AG04449 (cell line): ENCODE results near the gene SLC6A11.

ENCODE experiments used
- CTCF ChIA-PET: fragments of 350-600 bp; formaldehyde crosslinking; extraction: SDS; loops from one replicate; lab custom pipeline; 2021; ENCODE audit warnings: antibody characterized with exemption; lab: Yijun Ruan, JAX
- POLR2A ChIA-PET: fragments of 400-600, 350-600 bp; formaldehyde crosslinking; extraction: SDS; loops from one replicate; lab custom pipeline; 2020; ENCODE audit warnings: antibody characterized with exemption, inconsistent platforms; lab: Yijun Ruan, JAX
- DNase-seq: peaks from one replicate; pipeline ENCODE4 v3.0.0-alpha.2; 2010; ENCODE audit warnings: low read depth, low spot score
- H3K4me3 ChIP-seq: 2 replicates; pipeline ENCODE4 v1.5.1; 2011; ENCODE audit warnings: low read depth, mild to moderate bottlenecking, control low read depth, low read length
- CTCF ChIP-seq: IDR thresholded peaks from one replicate; pipeline ENCODE4 v1.5.1; 2011; ENCODE audit warnings: mild to moderate bottlenecking, moderate library complexity, low read length, control low read depth, inconsistent platforms; ENCODE audit not compliant: insufficient read depth; ENCODE audit errors: missing control alignments

The SLC6A11 gene

DNA sequence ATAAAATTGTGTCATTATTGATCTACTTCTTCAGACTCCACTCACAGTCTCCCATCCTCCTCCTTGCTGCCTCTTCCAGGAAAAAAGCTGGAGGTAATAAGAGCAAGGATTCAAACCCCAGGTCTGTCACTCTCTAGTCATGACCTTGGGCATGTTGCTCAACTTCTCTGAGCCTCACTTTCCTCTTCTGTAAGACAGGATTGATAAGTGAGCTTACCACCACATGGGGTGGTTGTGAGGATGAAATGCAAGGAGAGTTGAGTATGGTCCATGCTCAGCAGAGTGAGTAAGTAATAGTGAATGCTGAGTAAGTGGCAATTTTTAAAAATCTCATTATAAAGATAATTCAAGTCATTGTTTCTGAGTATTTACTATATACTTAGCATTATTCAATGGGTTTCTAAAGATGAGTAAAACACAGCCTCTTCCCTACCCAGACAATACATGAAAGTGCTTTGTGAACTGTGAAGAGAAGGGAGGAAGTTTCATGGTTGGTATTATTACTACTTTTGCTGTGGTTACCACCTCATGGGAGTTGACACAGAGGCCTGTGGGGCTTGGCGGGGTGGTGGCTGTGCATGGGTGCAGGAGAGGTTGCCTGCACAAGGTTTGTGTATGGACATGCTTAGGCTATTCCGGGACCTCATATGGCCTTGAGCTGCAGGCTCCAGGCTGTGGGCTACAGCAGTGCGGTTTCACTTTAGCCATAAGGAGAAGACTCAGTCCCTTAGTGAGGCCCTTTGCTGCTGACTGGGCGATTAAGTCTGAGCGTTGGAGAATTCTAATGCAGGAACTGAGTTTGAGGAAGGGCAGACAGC lies 30.0 kb downstream of the SLC6A11 start:
- no peak for DNase-seq
- no peak for TF ChIP-seq CTCF
- CTCF ChIA-PET, result no interaction called here

GRCh38 chr3:10846657-10846975 lies 30.6 kb downstream of the SLC6A11 start:
- CTCF ChIA-PET, result no interaction called here
- POLR2A ChIA-PET, result no interaction called here
- TF ChIP-seq CTCF, result no peak
- no peak overlapping the region for H3K4me3 ChIP-seq
- DNase-seq, result no peak

More for the DNA sequence above, 30.0 kb downstream of the SLC6A11 start:
- H3K4me3 ChIP-seq, result no peak overlapping the region
- POLR2A ChIA-PET, result no interaction called here

DNA sequence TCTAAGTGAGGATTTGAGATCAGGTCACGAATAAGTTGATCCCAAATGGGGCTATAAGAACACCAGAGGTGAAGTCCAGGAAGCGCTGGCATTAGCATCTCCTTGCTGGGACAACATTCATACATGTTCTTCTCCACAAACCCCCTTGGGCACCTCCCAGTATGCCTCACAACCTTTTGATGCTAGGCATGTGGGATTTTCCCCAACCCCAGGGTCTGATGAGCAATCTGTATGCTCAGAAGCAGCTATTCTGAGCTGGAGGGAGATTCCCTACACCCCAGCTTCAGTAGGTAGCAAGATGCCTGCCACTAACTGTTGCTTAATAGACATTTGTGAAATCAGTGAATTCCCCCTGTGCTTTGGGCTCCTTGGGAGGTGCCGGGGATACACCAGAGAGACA lies 32.2 kb downstream of the SLC6A11 start:
- H3K4me3 ChIP-seq, result no peak overlapping the region
- TF ChIP-seq CTCF, result no peak
- CTCF ChIA-PET, result interaction anchor here (1.1 kb wide), 1 partner anchor 212 kb away, joined by 4 read pairs; no protein-coding TSS in a partner anchor
- no peak for DNase-seq
- POLR2A ChIA-PET, result no interaction called here

GRCh38 chr3:10852066-10852808 lies 36.2 kb downstream of the SLC6A11 start:
- POLR2A ChIA-PET, result no interaction called here
- DNase-seq, result no peak
- CTCF ChIA-PET, result interaction anchor here (1.3 kb wide), 1 partner anchor 99 kb away, joined by 3 read pairs; no protein-coding TSS in a partner anchor
- no peak overlapping the region for H3K4me3 ChIP-seq
- no peak for TF ChIP-seq CTCF

DNA sequence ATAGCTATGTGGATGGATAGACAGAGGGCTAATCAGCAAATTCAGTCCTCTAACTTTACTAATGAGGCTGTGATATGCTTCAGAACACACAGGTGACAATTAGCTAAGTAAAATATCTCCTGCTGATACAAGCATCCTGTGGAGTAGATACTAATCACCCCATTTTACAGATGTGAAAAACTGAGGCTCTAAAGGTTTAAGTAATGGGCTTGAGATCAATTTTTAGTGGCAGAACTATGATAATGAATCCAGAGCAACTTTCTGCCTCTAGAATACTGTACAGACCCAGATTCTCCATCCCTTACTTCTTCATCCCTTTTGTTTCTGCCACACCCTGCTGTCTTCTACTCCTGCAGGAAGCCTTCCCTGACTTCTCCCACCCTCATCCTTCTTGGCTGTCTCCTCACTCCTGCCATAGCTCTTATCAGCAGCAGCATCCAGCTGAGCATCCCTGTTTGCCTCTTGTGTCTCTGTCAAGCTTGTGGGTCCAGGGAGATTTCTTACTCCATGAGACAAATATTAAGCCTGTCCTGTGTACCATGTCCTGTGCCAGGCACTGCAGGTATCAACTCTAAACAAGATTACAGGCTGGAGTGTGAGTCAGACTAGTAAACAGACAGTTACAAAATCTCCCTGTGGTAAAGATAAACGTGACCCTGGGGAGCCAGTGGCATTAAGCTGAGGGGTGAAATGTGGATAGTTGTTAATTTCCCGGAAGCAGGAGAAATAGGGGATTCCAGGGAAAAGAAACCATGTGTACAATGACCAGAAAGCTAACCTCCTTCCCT lies 39.2 kb downstream of the SLC6A11 start:
- ChIA-PET POLR2A (no interaction called here), CTCF (interaction anchor here (0.6 kb wide), 1 partner anchor 162 kb away, joined by 3 read pairs; no protein-coding TSS in a partner anchor)
- no peak overlapping the region for H3K4me3 ChIP-seq
- TF ChIP-seq CTCF, result no peak
- no peak for DNase-seq
